ENCODE data around the gene CD164.
"Not testable (repeated sequence)": the region's sequence is repeated elsewhere in the genome, so short reads cannot be mapped to it uniquely, and the experiment has no call there.

Gene CD164

DNA sequence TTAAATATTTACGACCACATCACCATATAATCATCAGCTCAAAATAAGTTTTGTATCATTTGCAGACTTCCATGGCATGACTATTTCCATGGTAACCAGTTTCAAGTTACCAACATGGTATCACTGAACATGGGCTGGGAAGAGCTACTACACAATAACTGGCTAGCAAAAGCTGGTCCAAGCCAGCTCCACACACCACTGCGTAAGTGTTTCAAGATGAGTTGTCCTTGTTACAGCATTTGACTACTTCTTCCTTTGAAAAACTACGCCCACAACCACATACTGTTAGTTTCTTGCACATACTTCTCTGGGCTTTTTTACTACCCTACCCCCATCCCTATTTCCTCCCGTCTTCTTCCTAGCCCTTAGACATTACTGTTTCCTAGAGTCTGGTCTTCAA, 8.5 kb downstream of the CD164 start:
- DNase-seq, result no peak

DNA sequence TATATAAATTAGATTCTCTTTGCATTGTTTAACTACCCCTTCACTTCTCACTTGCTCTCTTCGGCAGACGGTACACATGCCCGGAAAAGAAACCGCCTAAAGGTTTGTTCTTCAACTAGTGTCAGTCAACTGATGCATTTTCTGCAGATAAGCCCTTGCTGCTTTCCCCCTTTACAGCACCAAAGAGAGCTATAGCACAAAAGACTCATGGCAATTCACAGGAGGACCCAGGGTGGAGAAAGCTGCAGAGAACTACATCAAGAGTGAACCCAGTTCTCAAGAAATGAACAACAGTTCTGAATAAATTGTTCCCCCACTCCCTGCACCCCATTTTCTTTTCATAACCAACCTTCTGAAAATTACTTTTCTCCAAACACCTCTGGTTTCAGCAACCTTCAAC, 8.9 kb downstream of the CD164 start:
- DNase-seq, result no peak

DNA sequence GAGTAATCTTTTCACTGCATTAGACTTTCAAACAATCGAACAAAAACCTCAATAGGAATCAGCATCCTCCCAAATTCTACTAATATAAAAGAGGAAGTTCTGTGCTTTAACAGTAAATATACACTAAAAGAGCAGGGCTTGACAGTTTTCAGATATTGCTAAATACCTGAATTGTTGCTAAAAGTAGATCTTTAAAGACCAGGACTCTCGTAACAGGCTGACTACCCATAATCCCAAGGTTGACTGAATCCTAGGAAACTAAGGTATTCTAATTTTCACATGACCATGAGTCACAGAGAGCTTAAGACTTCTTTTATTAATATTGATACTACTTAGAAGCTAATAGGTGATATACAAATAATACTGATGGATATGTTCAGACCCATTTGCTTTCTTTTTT, 10.1 kb downstream of the CD164 start:
- DNase-seq, result no peak

DNA sequence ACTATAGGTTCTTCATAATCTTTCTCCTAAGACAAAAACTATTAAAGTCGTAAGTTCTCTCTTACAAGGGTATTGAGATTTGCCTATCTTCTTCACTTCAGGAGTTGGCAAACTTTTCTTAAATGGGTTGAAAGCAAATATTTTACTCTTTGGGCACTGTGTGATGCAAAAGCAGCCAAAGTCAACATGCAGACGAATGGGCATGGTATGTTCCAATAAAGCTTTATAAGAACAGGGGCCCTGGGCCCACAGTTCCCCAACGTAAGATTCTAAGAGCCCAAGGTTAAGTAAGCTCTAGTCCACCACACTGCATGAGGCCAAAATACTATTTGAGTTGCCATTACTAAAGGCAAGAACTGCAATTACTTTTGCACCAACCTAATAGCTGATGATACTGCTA, 11.5 kb downstream of the CD164 start:
- no peak for DNase-seq

DNA sequence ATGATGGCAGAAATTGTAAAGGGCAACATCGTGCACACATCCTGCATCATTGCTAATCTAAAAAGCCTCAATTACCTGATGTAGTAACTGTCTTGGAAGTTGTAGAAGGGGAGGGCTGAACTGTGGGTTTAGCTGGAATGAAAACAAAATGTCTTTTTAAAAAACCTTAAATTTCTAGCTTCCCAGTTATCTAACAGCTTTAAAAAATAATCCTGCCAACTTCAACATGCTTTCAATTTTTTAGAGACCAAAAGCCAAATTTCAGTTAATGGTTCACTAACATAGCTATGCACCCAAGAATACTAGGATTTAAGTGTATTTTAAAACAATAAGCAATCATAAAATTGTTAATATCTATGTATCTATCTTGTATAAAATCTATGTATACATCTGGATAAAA, 11.9 kb downstream of the CD164 start:
- no peak for DNase-seq

DNA sequence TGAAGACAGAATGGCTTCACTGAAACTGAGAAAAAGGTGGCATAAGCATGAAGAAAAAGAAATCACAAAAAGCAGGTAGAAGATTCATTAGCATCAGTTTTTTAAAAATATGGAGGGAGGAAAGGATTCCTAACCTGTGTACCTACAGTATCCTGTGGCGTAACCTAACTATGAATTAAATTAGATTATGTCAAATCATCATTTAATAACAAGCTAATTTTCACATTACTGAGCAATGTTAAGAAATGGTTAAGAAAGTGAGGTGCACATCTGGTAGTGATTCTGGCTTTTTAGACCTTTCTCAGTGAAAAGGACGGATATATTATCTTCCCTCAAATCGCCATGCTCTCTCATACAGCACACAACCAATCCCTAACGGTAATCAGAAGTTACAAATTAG, 12.5 kb downstream of the CD164 start:
- no peak for DNase-seq

DNA sequence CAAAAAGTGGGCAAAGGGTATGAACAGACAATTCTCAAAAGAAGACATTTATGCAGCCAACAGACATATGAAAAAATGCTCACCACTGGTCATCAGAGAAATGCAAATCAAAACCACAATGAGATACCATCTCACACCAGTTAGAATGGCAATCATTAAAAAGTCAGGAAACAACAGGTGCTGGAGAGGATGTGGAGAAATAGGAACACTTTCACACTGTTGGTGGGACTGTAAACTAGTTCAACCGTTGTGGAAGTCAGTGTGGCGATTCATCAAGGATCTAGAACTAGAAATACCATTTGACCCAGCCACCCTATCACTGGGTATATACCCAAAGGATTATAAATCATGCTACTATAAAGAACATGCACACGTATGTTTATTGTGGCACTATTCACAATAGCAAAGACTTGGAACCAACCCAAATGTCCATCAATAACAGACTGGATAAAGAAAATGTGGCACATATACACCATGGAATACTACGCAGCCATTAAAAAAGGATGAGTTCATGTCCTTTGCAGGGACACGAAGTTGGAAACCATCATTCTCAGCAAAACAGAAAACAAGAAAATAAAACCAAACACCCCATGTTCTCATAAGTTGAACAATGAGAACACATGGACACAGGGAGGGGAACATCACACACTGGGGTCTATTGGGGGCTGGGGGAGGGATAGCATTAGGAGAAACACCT, 17.7 kb downstream of the CD164 start:
- not testable (repeated sequence) for DNase-seq

DNA sequence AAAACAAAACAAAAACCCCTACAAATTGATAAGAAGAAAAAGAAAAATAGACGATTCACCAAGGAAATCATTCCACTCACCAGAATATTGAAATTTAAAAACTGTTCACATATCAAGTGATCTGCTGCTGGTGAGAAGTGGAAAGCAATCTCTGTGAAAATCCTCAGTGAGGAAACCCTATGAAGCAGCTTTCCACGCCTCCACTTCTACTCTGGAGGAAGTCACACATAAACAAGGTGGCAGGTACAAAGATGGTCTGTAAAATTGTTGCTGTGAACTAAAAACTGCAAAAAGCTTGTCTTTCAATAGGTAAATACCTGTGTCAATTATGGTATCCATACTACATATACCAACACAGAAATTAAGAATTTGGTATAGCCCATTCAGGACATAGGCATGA, 18.5 kb downstream of the CD164 start:
- DNase-seq, result no peak

DNA sequence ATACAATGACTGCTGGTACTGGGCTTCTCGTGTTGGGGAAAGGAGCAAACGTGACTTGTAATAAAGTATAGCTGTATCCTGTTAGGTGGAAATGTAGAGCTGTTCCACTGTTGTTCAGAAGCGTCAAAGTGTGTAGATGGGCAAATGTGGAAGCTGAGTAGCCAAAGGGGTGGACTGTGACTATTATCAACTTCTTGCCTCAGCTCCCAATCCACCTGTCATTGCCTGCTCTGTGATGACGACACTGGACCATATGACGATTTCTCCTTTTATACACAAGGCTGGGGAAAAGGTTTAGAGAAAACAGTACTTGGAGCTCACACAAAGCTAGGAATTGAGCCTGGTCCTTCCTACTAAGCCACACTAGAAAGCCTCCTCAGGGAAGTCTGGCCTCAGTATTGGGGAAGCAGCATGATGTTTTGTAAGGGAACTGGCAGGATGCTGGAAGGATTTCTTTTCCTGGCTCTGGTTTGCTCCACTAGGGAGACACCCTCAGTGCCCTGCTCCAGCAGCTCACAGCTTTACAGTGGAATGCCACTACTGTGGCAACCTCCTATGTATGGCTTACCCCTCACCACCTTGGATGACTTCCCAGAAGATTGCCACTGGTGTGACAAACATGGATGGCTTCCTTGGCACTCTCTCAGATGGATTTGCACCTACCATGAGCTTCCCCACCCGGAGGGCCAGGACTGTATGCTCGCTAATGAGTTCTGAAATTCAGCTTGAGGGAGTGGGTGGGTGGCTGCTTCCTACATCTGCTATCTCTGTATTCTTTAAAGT, 20.0 kb downstream of the CD164 start:
- DNase-seq, result no peak

DNA sequence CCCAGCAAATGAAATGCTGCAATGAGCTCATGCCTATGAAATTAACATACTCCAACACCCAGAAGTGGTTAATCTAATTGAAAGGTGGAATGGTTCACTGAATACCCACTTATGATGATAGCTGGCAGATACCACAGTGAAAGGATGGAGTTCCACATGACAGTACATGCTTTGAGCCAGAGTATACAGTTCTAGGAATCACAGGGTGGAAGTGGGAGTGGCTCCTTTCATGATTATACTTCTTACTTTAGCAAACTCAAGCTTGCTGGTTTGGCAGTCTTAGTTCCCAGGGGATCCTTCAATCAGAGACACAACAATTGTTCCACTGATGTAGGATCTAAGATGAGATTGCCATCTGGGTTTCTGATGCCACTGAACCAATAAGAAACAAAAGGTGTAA, 21.5 kb downstream of the CD164 start:
- DNase-seq, result no peak

DNA sequence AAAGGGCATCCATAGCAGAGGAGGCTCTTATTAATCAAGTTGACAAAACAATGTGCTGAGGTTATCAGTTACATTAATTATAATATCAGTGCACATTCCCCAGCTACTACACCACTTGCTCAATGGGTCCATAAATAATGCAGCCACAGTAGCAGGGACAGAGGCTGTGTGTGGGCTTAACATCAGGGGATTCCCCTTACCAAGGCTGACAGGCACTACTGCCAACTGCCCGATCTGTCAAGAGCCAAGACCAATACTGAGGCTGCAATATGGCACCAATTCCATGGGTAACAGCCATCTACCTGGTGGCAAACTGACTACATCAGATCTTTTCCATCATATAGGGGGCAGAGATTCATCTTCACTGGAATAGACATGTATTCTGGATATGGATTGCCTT, 22.0 kb downstream of the CD164 start:
- no peak for DNase-seq

DNA sequence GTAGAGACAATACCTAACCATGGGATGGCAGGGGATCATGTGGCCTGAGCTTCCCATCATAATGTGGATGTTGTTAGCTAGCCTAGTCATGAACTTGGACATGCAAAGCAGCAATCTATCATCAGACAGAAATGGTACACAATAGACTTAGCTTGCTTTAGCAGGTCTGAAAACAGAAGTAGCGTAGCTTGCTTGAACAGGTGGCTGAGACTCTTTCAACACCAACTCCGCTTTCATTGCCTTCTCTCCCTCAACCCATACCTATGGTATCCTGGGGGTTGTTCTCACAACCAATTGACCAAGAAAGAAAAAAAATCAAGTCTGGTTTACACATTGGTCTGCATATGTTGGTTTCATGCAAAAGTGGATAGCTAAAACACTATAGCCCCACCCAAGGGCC, 23.0 kb downstream of the CD164 start:
- no peak for DNase-seq

DNA sequence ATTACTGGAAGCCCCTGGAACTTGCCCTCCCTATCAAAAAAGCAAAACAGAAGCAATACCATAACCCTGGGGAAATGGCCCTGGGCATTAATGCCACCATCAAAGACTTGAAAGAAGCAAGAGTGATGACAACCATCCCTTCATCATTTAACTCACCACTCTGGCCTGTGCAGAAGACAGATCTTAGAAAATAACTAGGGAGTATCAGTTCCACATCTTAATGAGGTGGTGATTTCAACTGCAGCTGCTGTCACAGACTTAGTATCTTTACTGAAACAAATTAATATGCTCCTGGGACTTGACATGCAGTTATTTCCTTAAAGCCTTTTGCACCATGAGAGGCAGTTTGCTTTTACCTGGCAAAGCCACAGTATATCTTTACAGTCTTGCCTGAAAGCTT, 24.1 kb downstream of the CD164 start:
- no peak for DNase-seq

DNA sequence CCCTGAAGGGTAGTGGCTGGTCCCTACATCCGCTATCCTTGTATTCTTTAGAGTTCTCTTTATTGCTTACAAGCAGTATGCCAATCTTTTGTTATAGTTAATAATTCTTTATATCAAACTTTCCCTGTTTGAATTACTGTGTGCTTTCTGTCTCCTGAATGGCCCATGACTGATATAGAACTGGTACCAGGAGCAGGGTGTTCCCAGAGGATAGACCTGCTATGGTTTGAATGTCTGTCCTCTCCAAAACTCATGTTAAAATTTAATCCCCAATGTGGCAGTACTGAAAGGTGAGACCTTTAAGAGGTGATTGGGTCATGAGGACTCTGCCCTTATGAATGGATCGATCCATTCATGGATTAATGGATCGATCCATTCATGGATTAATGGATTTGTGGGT, 26.0 kb downstream of the CD164 start:
- DNase-seq, result no peak

DNA sequence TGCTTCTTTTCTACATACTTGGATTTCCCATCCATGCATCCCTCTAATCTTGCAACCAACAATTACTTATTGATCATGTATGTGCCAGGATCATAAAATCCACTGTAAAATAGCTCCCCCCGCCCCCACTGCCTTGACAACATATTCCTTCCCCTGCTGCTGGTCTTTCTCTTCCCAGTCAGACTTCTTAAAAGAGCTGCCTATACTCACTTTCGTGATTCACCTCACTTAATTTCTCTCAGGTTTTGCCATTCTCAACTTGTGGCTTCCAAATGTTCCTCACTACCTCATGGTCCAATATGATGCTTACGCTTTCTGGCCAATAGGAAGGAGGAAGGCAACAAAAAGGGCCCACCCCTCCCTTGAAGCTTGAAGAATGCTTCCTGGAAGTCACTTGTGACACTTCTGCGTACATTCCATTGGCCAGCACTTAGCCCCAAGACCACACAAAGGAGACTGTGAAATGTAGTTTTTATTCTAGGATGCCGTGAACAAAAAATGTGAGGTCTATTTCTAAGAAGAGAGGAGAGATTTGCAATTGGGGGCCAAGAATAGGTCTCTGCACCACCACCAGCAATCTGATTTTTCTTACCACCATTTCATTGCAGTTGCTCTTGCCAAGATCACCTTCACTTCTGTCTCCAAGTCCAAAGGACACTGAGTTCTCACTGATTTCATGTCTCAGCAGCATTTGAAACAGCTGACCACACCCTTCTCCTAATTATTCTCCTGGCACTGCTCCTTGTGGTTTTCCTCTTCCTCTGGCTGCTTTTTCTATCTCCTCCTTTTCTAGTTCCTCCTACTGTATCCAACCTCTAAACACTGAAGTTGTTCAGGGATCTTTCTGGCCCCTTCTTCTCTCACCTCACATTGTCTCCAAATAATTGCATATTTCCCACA, 30.8 kb downstream of the CD164 start:
- DNase-seq, result no peak

DNA sequence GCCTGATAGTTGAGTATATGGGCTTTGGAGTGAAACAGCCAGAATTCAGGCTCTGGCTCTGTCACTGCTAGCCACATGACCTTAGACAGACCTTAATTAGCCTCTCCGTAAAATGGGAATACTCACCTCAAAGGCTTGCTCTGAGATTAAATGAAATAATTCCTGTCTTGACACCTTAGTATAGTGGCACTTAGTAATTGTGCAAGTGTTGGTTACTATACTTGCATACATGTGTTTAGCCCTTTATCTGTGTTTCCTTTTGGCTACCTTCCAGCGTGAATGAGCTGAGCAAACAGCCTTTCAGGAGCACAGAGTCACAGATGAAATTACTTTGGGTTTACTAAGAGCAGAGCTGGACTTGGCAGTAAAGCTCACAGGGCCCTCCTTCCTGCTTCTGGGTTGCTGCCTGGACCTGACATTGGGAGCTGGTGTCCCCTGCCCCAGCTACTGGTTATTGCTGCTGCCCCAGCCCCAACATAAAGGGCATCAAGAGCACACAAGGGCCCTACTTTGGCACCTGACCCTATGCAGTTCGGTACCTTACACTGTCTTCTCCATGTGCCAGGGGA, 32.8 kb downstream of the CD164 start:
- DNase-seq, result no peak

DNA sequence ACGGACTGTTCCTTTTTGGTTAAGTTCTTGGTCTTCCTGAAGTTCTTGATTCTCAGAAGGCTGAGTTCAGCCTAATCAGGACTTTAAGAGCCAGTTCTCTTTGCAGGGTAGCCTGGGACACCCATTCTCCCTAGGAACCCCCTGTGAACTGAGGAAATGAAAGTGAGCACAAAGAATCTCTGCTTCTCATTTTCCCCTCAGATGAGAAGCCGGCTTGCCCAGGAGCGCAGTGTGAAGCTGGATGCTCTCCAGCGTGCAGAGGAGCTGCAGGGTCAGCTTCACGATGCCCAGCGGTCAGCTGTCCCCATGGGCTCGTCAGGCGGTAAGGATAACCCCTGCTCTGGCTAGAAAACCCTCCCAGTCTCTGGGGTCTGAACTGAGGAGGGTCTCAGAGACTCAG, 34.0 kb downstream of the CD164 start:
- DNase-seq, result no peak

DNA sequence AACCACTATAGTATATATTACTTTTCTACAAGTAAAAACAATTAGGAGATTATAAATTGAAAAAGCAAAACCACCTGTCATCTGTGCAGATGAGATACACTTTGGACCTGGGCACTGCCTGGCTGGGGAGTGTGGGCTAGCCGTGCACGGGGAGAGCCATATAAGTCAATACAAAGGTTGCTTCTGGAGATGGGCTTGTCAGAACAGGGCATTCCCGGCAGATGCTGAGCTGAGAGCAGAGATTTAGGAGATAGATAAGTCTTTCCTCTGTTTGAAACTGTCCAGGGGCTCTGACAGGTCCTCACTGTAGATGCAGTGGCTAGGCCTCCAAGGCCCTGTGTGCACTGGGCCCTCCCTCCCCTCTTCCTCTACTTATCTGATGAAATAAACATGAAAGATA, 34.5 kb downstream of the CD164 start:
- no peak for DNase-seq

DNA sequence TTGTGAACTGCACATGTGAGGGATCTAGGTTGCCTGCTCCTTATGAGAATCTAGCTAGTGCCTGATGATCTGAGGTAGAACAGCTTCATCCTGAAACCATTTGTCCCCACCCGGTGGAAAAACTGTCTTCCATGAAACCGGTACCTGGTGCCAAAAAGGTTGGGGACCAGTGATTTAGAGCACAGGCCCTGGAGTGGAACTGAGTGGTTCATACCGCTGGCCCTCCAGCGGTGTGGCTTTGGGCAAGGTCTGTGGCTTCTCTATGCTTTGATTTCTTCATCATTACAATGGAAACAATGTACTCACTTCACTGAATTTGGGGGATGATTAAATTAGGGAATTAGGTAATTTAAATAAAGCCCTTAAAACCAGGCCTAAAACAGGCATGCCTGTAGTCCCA, 36.3 kb downstream of the CD164 start:
- no peak for DNase-seq

DNA sequence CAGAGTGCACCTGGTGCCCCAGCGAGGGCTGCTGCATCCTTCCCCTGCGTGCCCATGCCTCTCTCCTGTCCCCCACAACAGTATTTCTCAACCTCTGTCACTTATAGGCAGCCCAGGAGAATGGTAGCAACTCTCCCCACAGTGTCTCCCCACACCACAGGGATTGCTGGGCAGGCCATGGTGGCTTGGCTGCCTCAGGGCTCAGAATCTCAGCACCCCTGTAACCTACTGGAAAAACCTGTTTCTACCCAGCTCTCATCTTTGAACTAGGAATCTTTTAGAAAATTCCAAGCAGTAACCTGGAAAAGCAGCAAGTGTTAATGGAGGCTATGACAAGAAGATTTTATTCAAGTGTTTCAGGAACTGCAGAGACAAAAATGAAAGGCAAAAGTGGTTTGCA, 38.0 kb downstream of the CD164 start:
- DNase-seq, result no peak

DNA sequence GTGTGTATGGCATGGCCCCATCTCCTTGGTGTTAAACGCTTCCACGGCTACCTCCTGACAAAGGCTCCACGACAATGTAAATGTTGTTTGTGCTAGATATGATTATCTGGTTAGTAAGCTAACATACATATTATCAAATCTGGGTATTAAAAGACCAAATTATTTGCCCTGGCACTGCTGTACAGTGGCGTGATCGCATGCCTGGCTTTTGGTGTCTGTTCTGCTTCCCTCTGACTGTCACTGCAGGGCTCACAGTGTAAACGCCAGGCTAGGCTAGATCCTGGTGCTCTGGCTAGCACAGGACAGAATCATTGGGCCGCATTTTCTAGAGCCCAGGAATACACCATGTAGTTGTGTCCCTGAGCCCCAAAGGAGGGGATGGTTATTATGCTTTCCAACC, 38.7 kb downstream of the CD164 start:
- no peak for DNase-seq

DNA sequence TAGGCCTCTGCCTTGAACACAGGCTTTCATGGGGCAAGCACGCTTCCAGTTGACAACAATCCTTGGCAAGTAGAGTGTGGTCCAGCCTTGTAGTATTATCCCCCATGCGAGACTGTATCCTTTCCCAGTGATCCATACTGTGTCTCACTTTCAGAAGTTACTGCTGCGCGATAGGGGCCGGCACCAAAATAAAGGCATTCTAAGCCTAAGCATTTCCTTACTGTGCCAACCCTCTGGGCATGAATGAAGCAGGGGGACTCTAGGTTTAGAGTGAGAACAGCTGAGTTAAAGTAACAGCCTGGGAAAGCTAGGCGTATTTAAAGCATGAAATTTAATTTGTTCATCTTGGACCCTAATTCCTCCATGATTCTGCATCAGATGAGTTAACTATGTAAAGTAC, 39.4 kb downstream of the CD164 start:
- DNase-seq, result no peak

DNA sequence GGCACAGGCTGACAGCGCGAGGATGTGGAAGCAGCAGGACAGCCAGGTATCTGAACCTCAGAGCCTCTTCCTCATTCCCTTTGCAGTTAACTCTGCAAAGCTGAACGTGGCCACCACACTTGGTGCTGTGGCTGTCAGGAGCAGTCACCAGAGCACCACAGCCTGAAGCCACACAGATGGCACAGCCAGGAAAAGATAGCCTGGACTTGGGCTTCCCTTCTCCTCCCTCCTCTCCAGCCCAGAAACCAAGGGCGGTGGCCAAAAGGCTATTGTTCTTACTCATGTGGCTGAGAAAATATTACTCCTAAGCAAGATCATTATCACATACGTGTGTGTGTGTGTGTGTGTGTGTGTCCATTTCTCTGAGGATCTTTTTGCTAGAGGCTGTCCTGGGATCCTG, 39.8 kb downstream of the CD164 start:
- DNase-seq, result no peak

DNA sequence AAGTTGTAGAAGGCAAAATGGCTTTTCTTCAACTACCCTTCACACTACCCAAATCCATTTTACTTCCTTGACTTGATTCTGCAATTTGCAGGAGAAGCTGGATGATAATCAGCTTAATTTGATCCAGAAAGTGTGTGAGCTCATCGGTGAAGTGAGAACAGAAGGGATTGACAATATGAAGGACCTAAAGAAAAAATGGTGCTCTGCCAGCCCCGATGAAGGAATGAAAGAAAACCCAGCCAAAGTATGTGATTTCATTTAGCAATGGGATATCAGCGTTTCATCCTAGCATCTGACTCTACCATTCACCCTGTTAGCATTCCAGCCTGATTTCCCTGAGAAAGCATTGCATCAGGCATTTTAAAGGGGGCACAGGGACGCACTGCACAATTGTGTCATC, 41.5 kb downstream of the CD164 start:
- no peak for DNase-seq

Measured in amniotic stem cell (primary cell).